GM21723 (cell line): ENCODE data around the gene PP2D1.
"Not testable (repeated sequence)": the region's sequence is repeated elsewhere in the genome, so short reads cannot be mapped to it uniquely, and the experiment has no call there.

Experiments
- ATAC-seq: cut with Tn5 transposase; IDR thresholded peaks from one replicate; pipeline ENCODE4 v1.9.1; 2021; ENCODE audit warnings: mild to moderate bottlenecking, moderate library complexity; ENCODE audit not compliant: unreplicated experiment

PP2D1 gene

DNA sequence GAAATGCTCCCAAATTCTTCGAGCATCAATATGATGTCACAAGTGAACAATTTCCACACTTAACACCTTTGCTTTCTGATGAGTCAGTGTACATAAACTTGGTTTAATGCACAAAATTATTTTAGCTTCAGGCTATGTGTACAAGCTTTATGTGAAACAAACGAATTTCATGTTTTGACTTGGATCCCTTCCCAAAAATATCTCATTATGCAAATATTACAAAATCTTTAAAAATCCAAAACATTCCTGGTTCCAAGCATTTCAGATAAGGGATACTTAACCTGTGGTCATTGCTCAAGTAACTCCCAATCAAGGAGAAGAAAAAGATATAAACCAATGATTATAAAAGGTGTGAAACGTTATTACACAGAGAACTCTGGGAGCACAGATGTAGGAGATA, 40.0 kb downstream of the PP2D1 start:
- no peak for ATAC-seq

DNA sequence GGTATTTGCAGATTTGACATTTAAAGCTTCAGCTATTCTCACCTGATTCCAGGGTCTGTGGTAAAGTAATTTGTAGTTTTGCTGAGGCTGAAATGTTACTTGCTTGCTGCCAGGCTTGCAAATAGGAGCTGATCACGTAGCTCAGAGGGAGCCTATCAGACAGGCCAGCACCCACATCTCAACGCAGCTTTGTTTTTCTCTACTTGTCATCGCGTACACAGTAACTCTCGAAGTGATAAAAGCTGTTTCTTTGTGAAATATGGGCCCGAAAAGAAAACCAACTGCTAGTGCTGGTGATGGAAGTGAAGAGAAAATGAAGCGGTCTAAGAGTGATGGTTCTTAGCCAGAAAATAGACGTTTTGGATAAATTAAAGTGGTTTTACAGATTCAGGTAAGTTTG, 41.7 kb downstream of the PP2D1 start:
- no peak for ATAC-seq

DNA sequence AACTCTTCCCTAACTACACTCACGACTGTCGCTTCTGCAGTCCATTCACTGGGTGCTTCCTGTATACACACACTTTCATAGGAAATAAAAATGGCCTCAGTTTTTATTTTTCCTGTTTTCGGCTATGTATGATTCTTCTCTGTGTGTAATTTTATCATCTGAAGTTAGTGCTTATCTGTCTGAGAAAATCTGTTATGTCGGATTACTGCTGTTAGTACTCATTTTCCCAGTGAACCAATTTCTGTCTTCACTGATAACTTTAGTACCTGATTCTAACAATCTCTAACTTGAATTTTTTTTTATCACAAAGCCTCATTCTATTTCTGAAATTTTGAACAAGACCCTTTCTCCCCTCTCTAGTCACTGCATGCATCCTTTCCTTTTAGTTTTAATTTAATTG, 44.3 kb downstream of the PP2D1 start:
- ATAC-seq = no peak

DNA sequence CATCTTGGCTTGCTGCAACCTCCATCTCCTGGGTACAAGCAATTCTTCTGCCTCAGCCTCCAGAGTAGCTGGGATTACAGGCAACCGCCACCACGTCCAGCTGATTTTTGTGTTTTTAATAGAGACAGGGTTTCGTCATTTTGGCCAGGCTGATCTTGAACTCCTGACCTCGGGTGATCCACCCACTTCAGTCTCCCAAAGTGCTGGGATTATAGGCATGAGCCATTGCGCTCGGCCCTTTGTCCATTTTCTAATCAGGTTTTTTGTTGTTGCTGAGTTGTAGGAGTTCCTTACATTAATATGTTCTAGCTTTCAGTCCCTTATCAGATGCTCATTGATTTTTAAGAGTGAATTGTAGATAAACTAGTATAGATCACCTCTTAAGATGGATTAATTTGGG, 44.9 kb downstream of the PP2D1 start:
- ATAC-seq = no peak

DNA sequence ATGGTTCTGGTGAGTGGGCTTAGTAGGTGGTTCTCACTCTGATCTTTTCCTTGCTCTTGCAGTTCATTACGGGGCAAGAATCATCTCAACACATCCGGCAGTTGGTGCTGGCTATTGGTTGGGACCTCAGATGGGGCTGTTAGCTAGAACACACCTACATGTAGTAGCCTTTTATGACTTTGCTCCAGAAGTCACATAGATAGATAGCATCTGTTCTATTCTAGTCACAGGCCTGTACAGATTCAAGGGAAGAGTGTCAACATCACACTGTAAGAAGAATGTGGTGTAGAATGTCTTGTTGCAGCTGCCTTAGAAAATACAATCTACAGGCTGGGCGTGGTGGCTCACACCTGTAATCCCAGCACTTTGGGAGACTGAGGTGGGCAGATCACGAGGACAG, 50.1 kb downstream of the PP2D1 start:
- ATAC-seq = no peak

DNA sequence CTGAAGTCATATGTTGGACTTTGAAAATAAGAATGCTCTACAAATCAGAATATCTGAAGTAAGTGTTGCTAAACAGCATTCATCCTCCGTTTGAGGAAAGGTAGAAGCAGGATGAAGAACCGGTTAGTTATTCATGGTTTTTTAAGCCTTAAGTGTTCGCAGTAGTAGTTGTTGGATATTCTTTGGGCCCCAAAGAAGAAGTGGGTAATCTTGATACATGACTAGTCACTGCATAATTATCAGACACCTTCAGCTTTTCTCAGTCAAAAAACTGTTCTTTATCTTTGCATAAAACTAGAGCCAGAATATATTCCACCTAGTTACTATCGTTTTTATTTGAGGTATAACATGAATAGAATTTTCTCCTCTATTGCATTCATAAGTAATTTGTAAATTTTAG, 51.4 kb downstream of the PP2D1 start:
- ATAC-seq = no peak

DNA sequence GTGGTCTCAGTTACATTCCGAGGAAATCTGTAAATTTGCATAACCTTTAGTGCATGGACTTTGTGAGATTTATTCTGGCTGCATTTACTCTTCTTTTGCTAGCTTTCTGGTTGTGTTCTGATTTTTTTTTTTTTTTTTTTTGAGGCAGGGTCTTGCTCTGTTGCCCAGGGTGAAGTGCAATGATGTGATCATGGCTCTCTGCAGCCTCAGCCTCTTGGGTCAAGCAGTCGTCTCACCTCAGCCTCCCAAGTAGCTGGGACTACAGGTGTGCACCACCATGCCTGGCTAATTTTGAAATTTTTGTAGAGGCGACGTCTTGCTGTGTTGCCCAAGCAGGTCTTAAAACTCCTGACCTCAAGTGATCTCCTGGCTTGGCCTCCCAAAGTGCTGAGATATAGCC, 52.6 kb downstream of the PP2D1 start:
- no peak for ATAC-seq

DNA sequence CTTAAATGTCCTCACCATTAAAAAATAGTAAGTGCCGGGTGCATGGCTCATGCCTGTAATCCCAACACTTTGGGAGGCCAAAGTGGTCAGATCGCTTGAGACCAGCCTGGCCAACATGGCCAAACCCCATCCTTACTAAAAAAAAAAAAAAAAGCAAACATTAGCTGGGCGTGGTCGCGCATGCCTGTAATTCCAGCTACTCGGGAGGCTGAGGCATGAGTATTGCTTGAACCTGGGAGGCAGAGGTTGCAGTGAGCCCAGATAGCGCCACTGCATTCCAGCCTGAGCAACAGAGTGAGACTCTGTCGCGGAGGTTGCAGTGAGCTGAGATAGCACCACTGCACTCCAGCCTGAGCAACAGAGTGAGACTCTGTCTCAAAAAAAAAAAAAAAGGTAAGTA, 54.7 kb downstream of the PP2D1 start:
- not testable (repeated sequence) for ATAC-seq

DNA sequence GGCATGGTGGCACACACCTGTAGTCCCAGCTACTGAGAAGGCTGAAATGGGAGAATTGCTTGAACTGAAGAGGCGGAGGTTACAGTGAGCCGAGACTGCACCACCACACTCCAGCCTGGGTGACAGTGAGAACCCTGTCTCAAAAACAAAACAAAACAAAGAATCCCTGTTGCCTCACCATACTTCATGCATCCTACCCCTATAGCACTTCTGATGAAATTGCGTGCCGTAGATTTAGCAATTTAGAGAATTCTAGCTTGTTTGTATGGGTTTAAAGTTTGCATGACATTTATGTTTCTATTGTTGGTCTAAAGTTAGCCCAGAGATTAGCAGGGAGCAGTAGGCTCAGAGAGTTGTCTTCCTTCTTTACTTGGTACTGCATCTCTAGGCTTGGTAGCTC, 57.4 kb downstream of the PP2D1 start:
- ATAC-seq = no peak

DNA sequence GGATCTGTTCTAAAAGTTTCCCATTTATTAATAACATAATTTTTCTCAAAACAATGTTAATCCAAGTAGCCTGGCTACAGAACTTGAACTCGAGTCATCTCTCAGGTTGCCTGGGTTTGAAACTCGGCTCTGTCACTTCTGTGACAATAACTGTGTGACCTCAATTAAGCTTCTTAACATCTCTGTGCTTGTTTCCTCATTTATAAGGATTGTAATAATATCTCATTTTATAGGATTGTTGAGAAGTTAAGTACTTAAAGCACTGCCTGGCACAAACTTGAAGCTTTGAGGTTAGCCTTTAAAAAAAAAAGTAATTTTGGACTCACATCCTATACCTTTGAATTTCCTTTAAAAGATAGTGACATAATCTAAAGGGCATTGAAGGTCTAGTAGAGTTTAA, 61.7 kb downstream of the PP2D1 start:
- no peak for ATAC-seq

DNA sequence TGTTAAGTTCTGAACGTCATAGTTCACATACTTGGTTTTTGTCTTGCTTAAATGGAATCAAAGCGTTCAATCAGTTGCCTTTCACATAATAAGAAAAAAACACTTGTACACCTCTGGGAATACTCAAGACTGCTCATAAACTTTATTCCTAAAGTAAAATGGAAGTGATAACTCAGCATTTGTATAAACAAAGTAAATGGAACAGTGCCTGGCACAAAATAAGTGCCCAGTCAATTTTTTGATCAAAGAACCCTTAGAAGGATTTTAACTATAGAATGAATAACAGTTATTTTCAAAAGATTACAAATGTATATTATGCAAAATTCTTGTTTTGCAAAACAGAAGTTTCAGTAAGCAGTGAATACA, 63.9 kb downstream of the PP2D1 start:
- ATAC-seq = no peak

DNA sequence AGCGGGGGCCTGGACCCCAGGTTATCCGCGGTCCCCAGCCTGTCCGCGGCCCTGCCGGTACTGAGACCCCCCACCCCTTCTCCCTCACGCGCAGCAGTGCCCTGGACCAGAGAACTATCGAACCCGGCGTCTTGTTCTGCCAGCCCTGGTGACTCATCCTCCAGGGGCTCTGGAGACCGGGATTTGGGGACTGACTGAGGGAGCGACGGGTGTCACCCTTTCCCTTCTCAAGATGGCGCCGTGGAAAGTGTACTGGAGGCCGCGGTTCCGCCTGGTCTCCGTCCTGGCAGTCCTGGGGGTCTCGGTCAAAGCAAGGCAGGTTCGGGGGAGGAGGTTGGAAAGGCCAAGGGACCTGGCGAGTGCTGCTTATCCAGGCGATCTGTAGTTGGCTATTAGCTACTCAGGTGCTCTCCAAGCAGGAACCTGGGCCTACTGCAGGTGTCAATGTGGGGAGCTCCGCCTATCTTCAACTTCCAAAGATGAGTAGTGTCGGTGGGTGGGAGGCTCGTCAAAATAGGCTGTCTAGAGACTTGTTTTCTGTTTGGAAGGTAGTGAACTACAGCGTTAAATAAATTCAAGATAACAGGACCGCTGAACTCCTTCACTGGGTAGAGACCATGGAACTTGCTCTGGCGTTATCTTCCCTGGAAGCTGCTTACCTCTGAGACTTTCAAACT, 64.4 kb downstream of the PP2D1 start:
- ATAC-seq = peak; percentile 33

DNA sequence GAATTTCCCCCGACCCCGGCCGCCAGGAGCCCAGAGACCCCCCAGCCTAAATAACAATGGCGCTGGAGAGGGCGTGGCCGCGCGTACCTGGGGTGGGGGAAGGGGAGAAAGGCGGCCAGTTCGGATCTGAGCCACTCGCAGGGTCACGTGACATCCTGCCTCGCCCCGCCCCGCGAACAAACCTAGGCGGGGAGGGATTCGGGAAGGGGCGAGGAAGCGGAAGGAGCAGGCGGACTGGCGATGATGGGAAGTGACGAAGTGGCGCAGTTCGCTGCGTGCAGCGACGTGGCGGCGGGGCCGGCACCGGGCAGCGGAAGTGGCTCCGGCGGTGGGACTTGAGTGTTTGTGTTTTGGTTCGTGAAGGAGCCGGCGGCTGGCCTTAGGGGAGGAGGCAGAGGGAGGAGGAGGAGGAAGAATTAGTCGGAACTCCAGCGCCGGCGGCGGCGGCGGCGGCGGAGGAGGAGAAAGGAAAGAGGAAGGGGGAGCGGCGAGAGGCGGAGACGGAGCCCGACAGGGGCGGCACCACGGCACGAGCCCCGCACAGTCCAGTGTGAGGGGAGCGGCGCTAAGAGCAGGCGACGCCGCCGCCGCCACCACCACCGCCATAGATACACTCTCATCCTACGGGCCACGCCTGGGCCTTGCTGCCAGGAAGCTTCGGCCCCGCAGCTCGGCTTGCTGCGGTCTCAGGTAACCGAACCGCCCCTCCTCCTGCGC, 65.1 kb downstream of the PP2D1 start, which contains the start of gene RAB5A:
TSS of gene RAB5A (plus strand) at position 266 of the 717 bp plus-strand sequence. CDS start 3,802 bp downstream, outside the sequence.
- peak; percentile 96 for ATAC-seq

DNA sequence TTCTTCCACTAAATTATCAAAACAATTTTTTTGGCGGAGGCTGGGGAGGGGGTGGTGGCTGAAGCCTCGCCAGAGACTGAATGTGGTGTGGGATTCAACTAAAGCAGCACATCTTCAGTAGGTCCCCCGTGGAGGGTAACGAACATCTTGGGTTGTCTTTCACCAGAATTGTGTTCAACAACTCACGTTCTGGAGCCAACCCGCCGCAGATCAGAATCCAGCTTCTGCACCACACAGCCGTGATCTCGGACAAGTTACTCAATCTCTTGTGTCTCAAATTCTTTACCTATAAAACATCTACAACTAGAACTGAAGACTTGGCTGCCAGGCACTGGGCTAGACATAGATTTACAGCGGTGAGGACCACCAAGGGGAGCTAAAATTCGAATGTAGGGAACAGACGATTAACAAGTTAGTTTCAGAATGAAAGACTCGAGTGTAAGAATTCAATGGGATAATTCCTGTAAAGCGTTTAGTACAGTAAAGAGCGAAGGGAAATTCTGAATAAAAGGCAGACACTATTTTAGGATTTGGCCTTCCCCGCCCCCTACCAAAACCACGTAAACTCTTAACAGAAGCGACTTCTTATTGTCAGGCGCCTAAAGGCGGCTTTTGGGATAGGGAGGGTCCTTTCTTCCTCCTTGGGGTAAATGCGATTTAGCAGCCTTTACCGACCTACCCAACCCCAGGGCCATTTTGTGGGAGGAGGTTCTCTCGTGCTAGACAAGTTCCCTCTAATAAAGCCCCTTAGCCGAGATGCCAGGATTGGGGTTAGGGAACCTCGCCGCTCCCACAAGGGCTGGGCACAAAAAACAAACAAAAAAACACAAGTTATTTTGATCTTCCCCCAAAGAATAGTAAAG, 65.9 kb downstream of the PP2D1 start:
- ATAC-seq = peak; percentile 4

DNA sequence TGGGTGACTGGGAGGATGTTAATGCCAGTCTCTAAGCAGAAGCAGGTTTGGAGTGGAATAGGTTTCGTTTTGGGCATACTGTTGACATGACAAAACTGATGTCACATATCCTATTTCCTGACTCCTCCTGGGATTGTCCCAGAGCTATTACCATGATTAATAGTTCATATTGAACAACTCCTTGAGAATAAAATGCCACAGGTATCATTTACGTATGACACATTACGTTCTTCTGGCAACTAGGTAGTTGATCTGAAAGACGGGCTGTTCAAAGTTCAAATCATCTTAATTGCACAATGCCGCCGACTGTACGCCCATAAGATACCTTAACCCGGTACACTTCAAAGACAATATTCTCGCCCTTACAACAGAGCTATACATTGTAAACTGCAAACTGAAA, 66.5 kb downstream of the PP2D1 start:
- ATAC-seq = no peak

DNA sequence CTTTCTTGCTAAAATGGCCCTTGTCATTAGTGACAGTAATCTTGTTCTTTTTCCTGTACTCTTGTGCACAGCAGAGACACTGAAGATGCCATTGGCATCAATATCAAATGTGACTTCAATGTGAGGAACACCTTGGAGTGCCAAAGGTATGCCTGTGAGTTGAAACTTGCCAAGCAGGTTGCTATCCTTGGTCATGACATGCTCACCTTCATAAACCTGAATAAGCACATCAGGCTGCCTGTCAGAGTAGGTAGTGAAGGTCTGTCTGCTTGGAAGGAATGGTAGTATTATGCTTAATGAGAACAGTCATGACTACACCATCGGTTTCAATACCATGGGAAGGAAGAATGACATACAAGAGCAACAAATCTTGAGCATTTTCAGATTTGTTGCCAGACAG, 71.4 kb downstream of the PP2D1 start:
- ATAC-seq = no peak

DNA sequence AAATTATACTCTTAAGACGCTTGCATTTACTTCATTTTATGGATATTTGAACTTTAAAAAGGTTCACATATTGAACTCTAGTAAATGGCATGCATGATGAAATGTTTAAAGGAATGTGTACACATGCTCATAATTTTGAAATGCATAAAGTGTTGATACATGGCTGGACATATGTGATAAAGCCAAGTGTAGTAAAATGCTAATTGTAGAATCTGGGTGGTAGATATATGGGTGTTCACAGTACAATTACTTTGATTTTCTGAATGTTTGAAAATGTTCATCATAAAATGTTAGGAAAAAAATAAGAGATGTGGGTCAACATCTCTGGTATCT, 73.8 kb downstream of the PP2D1 start:
- no peak for ATAC-seq

DNA sequence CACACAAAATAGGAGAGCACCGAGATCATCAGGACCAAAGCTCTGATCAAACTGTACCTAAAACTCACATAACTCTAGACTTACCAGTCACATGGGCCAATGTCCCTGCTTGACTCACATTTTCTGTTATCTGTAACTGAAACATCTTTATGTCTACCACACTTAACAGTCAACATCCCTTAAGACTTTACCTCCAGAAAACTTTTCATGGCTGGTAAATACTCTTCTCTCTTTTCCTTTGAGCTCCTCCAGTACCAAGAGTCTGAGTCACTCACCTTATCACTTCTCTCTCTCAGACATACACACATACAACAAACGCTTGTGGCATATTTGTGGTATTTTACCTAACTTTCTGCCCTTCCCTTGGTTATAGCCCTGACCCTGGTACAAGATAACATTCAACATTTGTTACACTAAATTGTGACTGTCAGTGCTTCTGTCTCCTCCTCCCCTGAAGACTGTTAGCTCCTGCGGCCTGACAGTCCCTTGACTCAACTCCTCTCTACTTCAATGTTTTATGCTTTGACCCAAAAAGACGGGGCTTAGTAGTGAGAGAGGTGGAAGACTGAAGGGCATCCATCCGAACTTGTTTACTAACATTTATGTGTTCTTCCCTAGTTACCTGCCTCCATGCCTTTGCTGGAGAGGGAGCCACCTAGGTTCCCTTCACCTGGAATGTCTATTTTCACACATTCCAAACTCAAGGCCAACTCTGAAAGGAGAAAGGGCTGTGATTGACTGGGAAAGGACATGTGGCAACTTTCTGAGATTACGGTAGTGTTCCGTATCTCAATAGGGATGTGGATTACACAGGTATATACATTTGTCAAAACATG, 74.4 kb downstream of the PP2D1 start:
- ATAC-seq = no peak
